Thyroid gland (tissue), 4 donors: ENCODE data around the gene KIF2A. TPM values are rescaled to one million over a fixed set of nuclear protein-coding genes. Genes with fewer than 3 reads are reported as not detected.

Experiments
- DNase-seq, 2 donors: peaks; one replicate each; pipeline ENCODE4 v3.0.0-alpha.2; 2019
- H3K27ac ChIP-seq, 3 donors: fragments of 200-600 bp; sonication (generic); 1 replicate in 2 of 3; 2 replicates in 1 of 3; pipeline ENCODE4 v1.5.1; 2016 to 2019; ENCODE audit warnings: mild to moderate bottlenecking in 1 of 3, moderate library complexity in 1 of 3
- H3K27me3 ChIP-seq: fragments of 200-600 bp; sonication (generic); one replicate; pipeline ENCODE4 v1.5.1; 2019
- H3K36me3 ChIP-seq, 2 donors: fragments of 200-600 bp; sonication (generic); one replicate each; pipeline ENCODE4 v1.5.1; 2016 to 2019
- H3K4me1 ChIP-seq, 2 donors: fragments of 200-600 bp; sonication (generic); one replicate each; pipeline ENCODE4 v1.5.1; 2017 to 2019
- H3K4me3 ChIP-seq, 3 donors: fragments of 200-600 bp; sonication (generic); replicated peaks in 1 of 3; 1 replicate in 2 of 3; 2 replicates in 1 of 3; pipeline ENCODE4 v1.5.1; 2016; ENCODE audit warnings: mild to moderate bottlenecking in 1 of 3
- H3K9me3 ChIP-seq: fragments of 200-600 bp; sonication (generic); one replicate; pipeline ENCODE4 v1.5.1; 2017
- POLR2A ChIP-seq, 2 donors: fragments of 450-650 bp; IDR thresholded peaks; one replicate each; pipeline ENCODE4 v1.6.1; 2017; ENCODE audit warnings: antibody characterized with exemption in 2 of 2, mild to moderate bottlenecking in 2 of 2, moderate library complexity in 1 of 2
- WGBS, 2 donors: methylation state at CpG; one replicate each; pipeline ENCODE4 v1.1.5; 2017; 5-methylcytosine and 5-hydroxymethylcytosine counted together
- intact Hi-C: fragments of 100-400 bp; cut with DNase I; formaldehyde crosslinking; loops from one replicate; pipeline ENCODE4 v1.15.1; 2023
- total RNA-seq, 4 donors: library from RNA; depleted of rRNA; stranded (reverse); fragments of >200 nt; gene quantifications; one replicate each; pipeline ENCODE4 v1.2.3, GENCODE V29; 2016
- TF ChIP-seq, protein P1 (sequence below), 6 experiments: fragments of 200-600 bp in 3 of 6; fragments of 450-650 bp in 3 of 6; sonication (generic) in 3 of 6; IDR thresholded peaks; one replicate each; pipeline ENCODE4 v1.5.1; 2016 to 2019; ENCODE audit warnings: antibody characterized with exemption in 6 of 6, mild to moderate bottlenecking in 2 of 6, inconsistent platforms in 1 of 6, moderate library complexity in 1 of 6

Gene KIF2A
- total RNA-seq, 4 donors from 2014 or later = 34.9 to 118 (median 54.8) TPM

DNA sequence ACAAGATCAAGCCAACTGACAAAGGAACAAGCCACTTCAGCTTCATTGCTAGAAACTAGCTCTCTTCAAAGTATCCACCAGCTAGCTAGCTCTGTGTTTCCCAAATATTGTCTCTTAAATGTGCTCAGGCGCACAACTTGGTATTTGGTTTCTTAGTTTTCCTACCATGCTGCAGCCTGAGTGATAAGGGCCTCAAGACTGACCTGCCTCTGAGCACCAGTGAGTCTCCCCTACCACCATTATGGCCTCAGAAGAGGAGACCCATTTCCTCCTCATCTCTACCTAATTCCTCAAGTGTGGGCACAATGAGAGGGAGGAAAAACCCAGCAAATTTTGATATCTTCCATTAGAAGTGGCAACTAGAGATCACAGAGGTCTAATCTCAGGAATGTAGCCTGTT, 34.6 kb upstream of the KIF2A start:
- H3K9me3 ChIP-seq = no peaks in the 10 kb centered on the region
- H3K36me3 ChIP-seq = no peaks in the 10 kb centered on the region
- intact Hi-C loops = no loop called here
- no peak for DNase-seq
- H3K4me1 ChIP-seq = no peaks in the 10 kb centered on the region
- 90 to 100% methylated on average over 1 of the region's 1 CpG for WGBS, 2 donors
- TF ChIP-seq, protein P1, sequence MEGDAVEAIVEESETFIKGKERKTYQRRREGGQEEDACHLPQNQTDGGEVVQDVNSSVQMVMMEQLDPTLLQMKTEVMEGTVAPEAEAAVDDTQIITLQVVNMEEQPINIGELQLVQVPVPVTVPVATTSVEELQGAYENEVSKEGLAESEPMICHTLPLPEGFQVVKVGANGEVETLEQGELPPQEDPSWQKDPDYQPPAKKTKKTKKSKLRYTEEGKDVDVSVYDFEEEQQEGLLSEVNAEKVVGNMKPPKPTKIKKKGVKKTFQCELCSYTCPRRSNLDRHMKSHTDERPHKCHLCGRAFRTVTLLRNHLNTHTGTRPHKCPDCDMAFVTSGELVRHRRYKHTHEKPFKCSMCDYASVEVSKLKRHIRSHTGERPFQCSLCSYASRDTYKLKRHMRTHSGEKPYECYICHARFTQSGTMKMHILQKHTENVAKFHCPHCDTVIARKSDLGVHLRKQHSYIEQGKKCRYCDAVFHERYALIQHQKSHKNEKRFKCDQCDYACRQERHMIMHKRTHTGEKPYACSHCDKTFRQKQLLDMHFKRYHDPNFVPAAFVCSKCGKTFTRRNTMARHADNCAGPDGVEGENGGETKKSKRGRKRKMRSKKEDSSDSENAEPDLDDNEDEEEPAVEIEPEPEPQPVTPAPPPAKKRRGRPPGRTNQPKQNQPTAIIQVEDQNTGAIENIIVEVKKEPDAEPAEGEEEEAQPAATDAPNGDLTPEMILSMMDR (IDR thresholded peaks at IDR 0.05) = no peak
- TF ChIP-seq POLR2A (IDR thresholded peaks at IDR 0.05) = no peak
- no peaks in the 10 kb centered on the region for H3K27me3 ChIP-seq
- H3K4me3 ChIP-seq = no peak overlapping the region
- no peak overlapping the region for H3K27ac ChIP-seq

DNA sequence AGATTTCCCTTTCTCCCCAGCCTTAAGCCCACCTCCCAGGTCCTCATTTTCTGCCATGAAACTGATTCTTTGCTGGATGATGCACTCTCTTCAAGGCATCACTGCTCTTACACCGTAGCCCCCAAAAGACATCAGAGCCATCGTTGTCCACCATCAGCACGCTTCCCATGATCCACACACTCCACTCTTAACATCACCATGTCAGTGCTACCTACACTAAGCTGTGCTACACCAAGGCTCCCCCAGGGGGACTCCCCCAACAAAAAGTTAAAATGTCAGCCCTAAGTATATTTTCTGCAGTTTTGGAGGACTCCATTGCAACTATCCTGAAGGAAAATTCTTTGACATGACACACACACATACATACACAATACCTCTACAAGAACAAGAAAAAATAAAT, 34.1 kb upstream of the KIF2A start:
- no peaks in the 10 kb centered on the region for H3K27me3 ChIP-seq
- no peak for DNase-seq
- no peaks in the 10 kb centered on the region for H3K9me3 ChIP-seq
- H3K36me3 ChIP-seq = no peaks in the 10 kb centered on the region
- no peak overlapping the region for H3K4me3 ChIP-seq
- H3K4me1 ChIP-seq = no peaks in the 10 kb centered on the region
- TF ChIP-seq POLR2A (IDR thresholded peaks at IDR 0.05) = no peak
- TF ChIP-seq, protein P1 (IDR thresholded peaks at IDR 0.05) = no peak
- H3K27ac ChIP-seq = no peak overlapping the region
- intact Hi-C loops = no loop called here
- 65% methylated on average over 3 of the region's 3 CpGs for WGBS, 2 donors

GRCh38 chr5:62273687-62274086, 32.3 kb upstream of the KIF2A start:
- H3K36me3 ChIP-seq = no peaks in the 10 kb centered on the region
- H3K9me3 ChIP-seq = no peaks in the 10 kb centered on the region
- H3K27me3 ChIP-seq = no peaks in the 10 kb centered on the region
- H3K27ac ChIP-seq = no peak overlapping the region
- intact Hi-C loops = no loop called here
- no peak for DNase-seq
- H3K4me3 ChIP-seq = no peak overlapping the region
- no peaks in the 10 kb centered on the region for H3K4me1 ChIP-seq
- no peak for TF ChIP-seq POLR2A (IDR thresholded peaks at IDR 0.05)
- TF ChIP-seq, protein P1 (IDR thresholded peaks at IDR 0.05) = no peak
- WGBS, 2 donors = 85 to 92% methylated on average over 3 of the region's 3 CpGs

- no peak for TF ChIP-seq POLR2A (IDR thresholded peaks at IDR 0.05)
- TF ChIP-seq, protein P1 (IDR thresholded peaks at IDR 0.05) = no peak
- Histone ChIP-seq H3K9me3 (no peaks in the 10 kb centered on the region), H3K27me3 (no peaks in the 10 kb centered on the region), H3K27ac (no peak overlapping the region), H3K4me3 (no peak overlapping the region), H3K4me1 (no peaks in the 10 kb centered on the region), H3K36me3 (no peaks in the 10 kb centered on the region)
- WGBS, 2 donors = 83 to 86% methylated on average over 1 of the region's 1 CpG
- intact Hi-C loops = no loop called here
- no peak for DNase-seq
Measured at GRCh38 chr5:62275581-62275980, 30.4 kb upstream of the KIF2A start.

- intact Hi-C loops = no loop called here
- no peak for TF ChIP-seq POLR2A (IDR thresholded peaks at IDR 0.05)
- TF ChIP-seq, protein P1 (IDR thresholded peaks at IDR 0.05) = no peak
- no peak for DNase-seq
- Histone ChIP-seq H3K9me3 (no peaks in the 10 kb centered on the region), H3K4me3 (no peak overlapping the region), H3K36me3 (no peaks in the 10 kb centered on the region), H3K4me1 (no peaks in the 10 kb centered on the region), H3K27me3 (no peaks in the 10 kb centered on the region), H3K27ac (no peak overlapping the region)
- WGBS, 2 donors = 76 to 89% methylated on average over 3 of the region's 3 CpGs
Measured at GRCh38 chr5:62281411-62281810, 24.6 kb upstream of the KIF2A start.
